ENCODE measurements around the gene CELF5.

Gene CELF5

DNA sequence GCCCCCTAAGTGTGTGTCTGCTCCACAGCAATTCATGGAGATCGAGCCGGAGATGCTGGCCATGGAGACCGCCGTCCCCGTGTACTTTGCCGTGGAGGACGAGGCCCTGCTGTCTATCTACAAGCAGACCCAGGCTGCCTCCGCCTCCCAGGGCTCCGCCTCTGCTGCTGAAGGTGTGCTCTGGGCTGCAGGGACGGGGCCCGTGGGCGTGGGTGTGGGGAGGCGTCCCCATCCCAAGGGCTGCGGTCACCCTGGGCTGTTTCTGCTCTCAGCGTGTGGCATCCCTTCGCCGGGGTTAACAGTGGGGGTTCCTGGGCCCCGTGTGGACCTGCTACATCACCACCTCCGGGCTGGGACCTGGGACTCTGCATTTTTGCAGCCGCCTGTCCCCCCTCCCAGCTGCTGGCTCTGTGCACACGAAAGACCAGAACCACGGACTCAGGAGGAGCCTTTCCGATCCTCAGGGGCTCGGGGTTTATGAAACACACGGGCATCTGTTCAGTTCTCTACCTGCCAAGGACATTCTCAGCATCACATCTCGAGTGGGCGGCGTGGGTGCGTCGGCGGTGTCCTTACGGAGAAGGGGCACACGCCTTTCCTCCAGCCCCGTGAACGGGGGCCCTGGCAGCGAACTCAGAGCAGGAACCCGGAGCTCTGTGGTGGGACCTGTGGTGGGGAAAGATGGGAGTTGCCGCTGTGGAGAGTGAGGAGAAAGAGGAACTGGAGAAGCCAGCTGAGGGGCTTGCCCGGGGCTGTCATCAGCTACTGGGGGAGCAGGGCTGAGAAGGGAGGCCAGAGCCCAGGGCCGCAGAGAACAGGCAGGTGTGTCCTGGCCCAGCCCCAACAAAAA, 31.0 kb upstream of the CELF5 start:
- no peak overlapping the region for H3K4ac ChIP-seq (ENCODE audit: low read length)
- no CpG with 5 or more reads among the region's 40 CpGs for WGBS, 2 donors (ENCODE audit: extremely low coverage in 2 of 2, insufficient read length in 2 of 2, insufficient replicate concordance in 1 of 2)
- no peaks in the 10 kb centered on the region for H3K9me3 ChIP-seq (replicated peaks in 1 of 2; ENCODE audit: control insufficient read depth in 2 of 2, insufficient read depth in 1 of 2, low read depth in 1 of 2, low read length in 2 of 2)
- no peak for DNase-seq (ENCODE audit: low spot score)
- no peak overlapping the region for H3K14ac ChIP-seq (ENCODE audit: low read length)
- H2BK12ac ChIP-seq (ENCODE audit: low read length) = no peak overlapping the region
- H3K4me2 ChIP-seq (ENCODE audit: insufficient read depth, low read length, poor library complexity, severe bottlenecking) = no peak overlapping the region
- no peak overlapping the region for H2AFZ ChIP-seq (ENCODE audit: low read length)
- no peaks in the 10 kb centered on the region for H3K4me1 ChIP-seq (ENCODE audit: control insufficient read depth in 2 of 2, insufficient read depth in 1 of 2, low read depth in 1 of 2, low read length in 2 of 2)
- H2AK5ac ChIP-seq (ENCODE audit: low read depth, low read length) = no peak overlapping the region
- no peak overlapping the region for H4K91ac ChIP-seq (ENCODE audit: low read depth, low read length, poor library complexity)
- H4K8ac ChIP-seq (ENCODE audit: low read depth, low read length) = no peak overlapping the region
- H2BK5ac ChIP-seq (ENCODE audit: low read length) = no peak overlapping the region
- peaks cover 32% of the 10 kb centered on the region for H3K79me1 ChIP-seq (ENCODE audit: low read depth, low read length)
- H3K27me3 ChIP-seq (ENCODE audit: control insufficient read depth in 3 of 3, insufficient read depth in 3 of 3, low read depth in 1 of 3, low read length in 3 of 3) = no peaks in the 10 kb centered on the region
- no peak overlapping the region for H3K23ac ChIP-seq (ENCODE audit: low read depth, low read length, poor library complexity)
- H3K36me3 ChIP-seq (replicated peaks in 1 of 2; ENCODE audit: control insufficient read depth in 2 of 2, insufficient read depth in 2 of 2, low read length in 2 of 2) = peaks cover 13 to 34% of the 10 kb centered on the region in 2 donors
- H3K4me3 ChIP-seq (ENCODE audit: low read length in 2 of 2) = peak overlapping the region in 1 of 2 donors; percentile 6
- H3K9ac ChIP-seq (ENCODE audit: low read depth, low read length, poor library complexity) = no peak overlapping the region
- H2BK15ac ChIP-seq (ENCODE audit: low read length) = no peak overlapping the region
- H3K27ac ChIP-seq (replicated peaks; ENCODE audit: low read length) = no peak overlapping the region
- no peak overlapping the region for H2BK120ac ChIP-seq (ENCODE audit: low read depth, low read length)
- H3K18ac ChIP-seq (ENCODE audit: low read length) = no peak overlapping the region

DNA sequence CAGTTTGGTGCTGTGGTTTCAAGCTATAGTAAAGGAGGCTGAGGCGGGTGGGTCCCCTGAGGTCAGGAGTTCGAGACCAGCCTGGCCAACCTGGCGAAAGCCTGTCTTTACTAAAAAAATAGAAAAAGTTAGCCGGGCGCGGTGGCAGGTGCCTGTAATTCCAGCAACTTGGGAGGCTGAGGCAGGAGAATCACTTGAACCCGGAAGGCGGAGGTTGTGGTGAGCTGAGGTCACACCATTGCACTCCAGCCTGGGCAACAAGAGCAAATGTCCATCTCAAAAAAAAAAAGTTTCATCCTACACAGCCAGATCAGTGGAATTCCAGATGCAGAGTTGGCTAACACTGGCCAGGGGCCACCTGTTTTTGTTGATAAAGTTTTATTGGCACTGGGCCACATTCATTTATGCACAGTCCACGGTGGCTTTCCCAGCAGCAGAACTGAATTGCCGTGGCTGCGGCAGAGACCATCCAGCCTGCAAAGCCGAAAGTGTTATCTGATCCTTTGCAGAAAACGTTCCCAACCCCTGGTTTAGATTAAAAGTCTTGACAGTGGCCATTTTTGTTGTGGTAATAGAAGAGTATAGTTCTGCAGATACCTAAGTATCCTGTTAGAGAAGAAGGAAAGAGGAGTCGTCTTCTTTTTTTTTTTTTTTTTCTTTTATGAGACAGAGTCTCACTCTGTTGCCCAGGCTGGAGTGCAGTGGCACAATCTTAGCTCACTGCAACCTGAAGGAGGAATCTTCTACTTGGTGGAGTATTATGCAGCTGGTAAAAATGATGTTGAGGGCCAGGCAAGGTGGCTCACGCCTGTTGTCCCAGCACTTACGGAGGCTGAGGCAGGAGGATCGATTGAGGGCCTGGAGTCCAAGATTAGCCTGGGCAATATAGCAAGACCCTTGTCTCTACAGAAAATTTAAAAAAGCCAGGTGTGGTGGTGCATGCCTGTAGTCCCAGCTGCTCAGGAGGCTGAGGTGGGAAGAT, 30.1 kb upstream of the CELF5 start:
- H4K8ac ChIP-seq (ENCODE audit: low read depth, low read length) = no peak overlapping the region
- H3K18ac ChIP-seq (ENCODE audit: low read length) = no peak overlapping the region
- no peak overlapping the region for H3K4ac ChIP-seq (ENCODE audit: low read length)
- no peaks in the 10 kb centered on the region for H3K4me1 ChIP-seq (ENCODE audit: control insufficient read depth in 2 of 2, insufficient read depth in 1 of 2, low read depth in 1 of 2, low read length in 2 of 2)
- H3K9ac ChIP-seq (ENCODE audit: low read depth, low read length, poor library complexity) = no peak overlapping the region
- H2BK120ac ChIP-seq (ENCODE audit: low read depth, low read length) = no peak overlapping the region
- no peak overlapping the region for H3K4me3 ChIP-seq (ENCODE audit: low read length in 2 of 2)
- H3K27ac ChIP-seq (replicated peaks; ENCODE audit: low read length) = no peak overlapping the region
- no peak overlapping the region for H2BK15ac ChIP-seq (ENCODE audit: low read length)
- peaks cover 11 to 40% of the 10 kb centered on the region in 2 donors for H3K36me3 ChIP-seq (replicated peaks in 1 of 2; ENCODE audit: control insufficient read depth in 2 of 2, insufficient read depth in 2 of 2, low read length in 2 of 2)
- no peak for DNase-seq (ENCODE audit: low spot score)
- H2AFZ ChIP-seq (ENCODE audit: low read length) = no peak overlapping the region
- H4K91ac ChIP-seq (ENCODE audit: low read depth, low read length, poor library complexity) = no peak overlapping the region
- H3K14ac ChIP-seq (ENCODE audit: low read length) = no peak overlapping the region
- no CpG with 5 or more reads among the region's 17 CpGs for WGBS, 2 donors (ENCODE audit: extremely low coverage in 2 of 2, insufficient read length in 2 of 2, insufficient replicate concordance in 1 of 2)
- no peak overlapping the region for H3K23ac ChIP-seq (ENCODE audit: low read depth, low read length, poor library complexity)
- H3K79me1 ChIP-seq (ENCODE audit: low read depth, low read length) = peaks cover 24% of the 10 kb centered on the region
- no peak overlapping the region for H2AK5ac ChIP-seq (ENCODE audit: low read depth, low read length)
- H2BK12ac ChIP-seq (ENCODE audit: low read length) = no peak overlapping the region
- H2BK5ac ChIP-seq (ENCODE audit: low read length) = no peak overlapping the region
- H3K9me3 ChIP-seq (replicated peaks in 1 of 2; ENCODE audit: control insufficient read depth in 2 of 2, insufficient read depth in 1 of 2, low read depth in 1 of 2, low read length in 2 of 2) = no peaks in the 10 kb centered on the region
- H3K27me3 ChIP-seq (ENCODE audit: control insufficient read depth in 3 of 3, insufficient read depth in 3 of 3, low read depth in 1 of 3, low read length in 3 of 3) = no peaks in the 10 kb centered on the region
- no peak overlapping the region for H3K4me2 ChIP-seq (ENCODE audit: insufficient read depth, low read length, poor library complexity, severe bottlenecking)

DNA sequence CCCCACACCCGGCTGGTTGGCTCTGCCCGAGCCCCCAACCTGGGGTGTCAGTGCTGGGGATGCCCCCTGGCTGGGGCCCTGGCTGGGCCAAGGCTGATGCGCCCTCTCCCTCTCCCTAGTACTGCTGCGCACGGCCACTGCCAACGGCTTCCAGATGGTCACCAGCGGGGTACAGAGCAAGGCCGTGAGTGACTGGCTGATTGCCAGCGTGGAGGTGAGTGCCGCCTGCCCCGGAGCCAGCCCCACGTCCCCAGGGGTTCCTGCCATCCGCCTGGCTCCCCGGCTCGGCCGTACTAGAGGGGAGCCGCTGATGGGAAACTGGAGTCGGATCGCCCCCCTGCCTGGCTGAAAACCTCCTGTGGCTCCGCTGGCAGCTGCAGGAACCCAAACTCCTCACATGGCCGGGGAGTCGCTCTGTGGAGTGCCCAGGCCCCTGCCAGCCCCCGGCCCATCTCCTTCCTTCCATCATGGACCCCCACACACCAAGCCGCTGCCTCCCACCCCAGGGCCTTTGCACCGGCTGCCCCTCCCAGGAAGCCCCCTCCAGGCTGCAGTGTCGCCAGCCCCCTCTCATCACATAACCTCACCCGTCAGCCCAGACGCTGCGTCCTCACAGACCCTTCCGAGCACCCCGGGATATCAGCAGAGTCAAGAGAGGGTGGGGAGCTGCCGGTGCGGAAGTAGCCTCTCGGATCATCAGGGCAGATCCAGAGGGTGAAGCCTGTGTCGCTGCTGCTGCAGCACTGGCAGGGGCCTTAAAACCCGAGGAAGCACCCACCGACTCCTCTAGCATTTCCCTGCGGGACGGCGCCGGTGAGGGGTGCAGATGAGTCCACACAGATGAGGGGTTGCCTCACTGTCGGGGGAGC, 28.2 kb upstream of the CELF5 start:
- no peaks in the 10 kb centered on the region for H3K9me3 ChIP-seq (replicated peaks in 1 of 2; ENCODE audit: control insufficient read depth in 2 of 2, insufficient read depth in 1 of 2, low read depth in 1 of 2, low read length in 2 of 2)
- H3K23ac ChIP-seq (ENCODE audit: low read depth, low read length, poor library complexity) = peak overlapping the region; percentile 55
- H2AFZ ChIP-seq (ENCODE audit: low read length) = no peak overlapping the region
- H2BK15ac ChIP-seq (ENCODE audit: low read length) = no peak overlapping the region
- no peak overlapping the region for H3K14ac ChIP-seq (ENCODE audit: low read length)
- H3K27ac ChIP-seq (replicated peaks; ENCODE audit: low read length) = no peak overlapping the region
- no peak overlapping the region for H3K9ac ChIP-seq (ENCODE audit: low read depth, low read length, poor library complexity)
- no CpG with 5 or more reads among the region's 42 CpGs for WGBS, 2 donors (ENCODE audit: extremely low coverage in 2 of 2, insufficient read length in 2 of 2, insufficient replicate concordance in 1 of 2)
- H3K79me1 ChIP-seq (ENCODE audit: low read depth, low read length) = peaks cover 11% of the 10 kb centered on the region
- H2BK12ac ChIP-seq (ENCODE audit: low read length) = no peak overlapping the region
- no peak overlapping the region for H3K4me2 ChIP-seq (ENCODE audit: insufficient read depth, low read length, poor library complexity, severe bottlenecking)
- peak overlapping the region; percentile 23 for H4K8ac ChIP-seq (ENCODE audit: low read depth, low read length)
- H2BK120ac ChIP-seq (ENCODE audit: low read depth, low read length) = no peak overlapping the region
- H3K4ac ChIP-seq (ENCODE audit: low read length) = no peak overlapping the region
- H3K4me3 ChIP-seq (ENCODE audit: low read length in 2 of 2) = no peak overlapping the region
- no peak for DNase-seq (ENCODE audit: low spot score)
- H3K27me3 ChIP-seq (ENCODE audit: control insufficient read depth in 3 of 3, insufficient read depth in 3 of 3, low read depth in 1 of 3, low read length in 3 of 3) = no peaks in the 10 kb centered on the region
- peaks cover 11 to 45% of the 10 kb centered on the region in 2 donors for H3K36me3 ChIP-seq (replicated peaks in 1 of 2; ENCODE audit: control insufficient read depth in 2 of 2, insufficient read depth in 2 of 2, low read length in 2 of 2)
- H2AK5ac ChIP-seq (ENCODE audit: low read depth, low read length) = no peak overlapping the region
- no peak overlapping the region for H3K18ac ChIP-seq (ENCODE audit: low read length)
- H2BK5ac ChIP-seq (ENCODE audit: low read length) = peak overlapping the region; percentile 53
- H4K91ac ChIP-seq (ENCODE audit: low read depth, low read length, poor library complexity) = no peak overlapping the region
- H3K4me1 ChIP-seq (ENCODE audit: control insufficient read depth in 2 of 2, insufficient read depth in 1 of 2, low read depth in 1 of 2, low read length in 2 of 2) = no peaks in the 10 kb centered on the region
